AG09309 (cell line): ENCODE measurements around the gene GH2.
"Not testable (repeated sequence)": the region's sequence is repeated elsewhere in the genome, so short reads cannot be mapped to it uniquely, and the experiment has no call there.

Source experiments
- DNase-seq: peaks from one replicate; pipeline ENCODE4 v3.0.0-alpha.2; 2010; ENCODE audit warnings: low read depth
- H3K4me3 ChIP-seq: 2 replicates; pipeline ENCODE4 v1.5.1; 2011; ENCODE audit warnings: mild to moderate bottlenecking, low read depth, low read length, moderate library complexity; ENCODE audit not compliant: control insufficient read depth
- TF ChIP-seq, protein P1 (sequence below): IDR thresholded peaks from 2 replicates; pipeline ENCODE4 v1.5.1; 2011; ENCODE audit warnings: mild to moderate bottlenecking, low read depth, low read length, inconsistent platforms; ENCODE audit not compliant: insufficient read depth, control insufficient read depth; ENCODE audit errors: missing control alignments

The GH2 gene

DNA sequence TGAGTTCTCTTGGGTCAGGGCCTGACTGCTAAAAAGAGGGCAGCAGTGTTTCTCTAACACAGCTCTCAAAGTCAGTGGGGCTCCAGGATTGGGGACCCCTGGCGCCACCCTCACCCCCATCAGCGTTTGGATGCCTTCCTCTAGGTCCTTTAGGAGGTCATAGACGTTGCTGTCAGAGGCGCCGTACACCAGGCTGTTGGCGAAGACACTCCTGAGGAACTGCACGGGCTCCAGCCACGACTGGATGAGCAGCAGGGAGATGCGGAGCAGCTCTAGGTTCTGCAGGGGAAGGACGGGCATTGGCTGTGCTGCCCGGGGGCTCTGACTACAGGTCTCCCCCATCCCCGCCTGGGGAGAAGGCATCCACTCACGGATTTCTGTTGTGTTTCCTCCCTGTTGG lies 35.9 kb upstream of the GH2 start:
- H3K4me3 ChIP-seq = no peak overlapping the region
- DNase-seq = no peak
- TF ChIP-seq, protein P1, sequence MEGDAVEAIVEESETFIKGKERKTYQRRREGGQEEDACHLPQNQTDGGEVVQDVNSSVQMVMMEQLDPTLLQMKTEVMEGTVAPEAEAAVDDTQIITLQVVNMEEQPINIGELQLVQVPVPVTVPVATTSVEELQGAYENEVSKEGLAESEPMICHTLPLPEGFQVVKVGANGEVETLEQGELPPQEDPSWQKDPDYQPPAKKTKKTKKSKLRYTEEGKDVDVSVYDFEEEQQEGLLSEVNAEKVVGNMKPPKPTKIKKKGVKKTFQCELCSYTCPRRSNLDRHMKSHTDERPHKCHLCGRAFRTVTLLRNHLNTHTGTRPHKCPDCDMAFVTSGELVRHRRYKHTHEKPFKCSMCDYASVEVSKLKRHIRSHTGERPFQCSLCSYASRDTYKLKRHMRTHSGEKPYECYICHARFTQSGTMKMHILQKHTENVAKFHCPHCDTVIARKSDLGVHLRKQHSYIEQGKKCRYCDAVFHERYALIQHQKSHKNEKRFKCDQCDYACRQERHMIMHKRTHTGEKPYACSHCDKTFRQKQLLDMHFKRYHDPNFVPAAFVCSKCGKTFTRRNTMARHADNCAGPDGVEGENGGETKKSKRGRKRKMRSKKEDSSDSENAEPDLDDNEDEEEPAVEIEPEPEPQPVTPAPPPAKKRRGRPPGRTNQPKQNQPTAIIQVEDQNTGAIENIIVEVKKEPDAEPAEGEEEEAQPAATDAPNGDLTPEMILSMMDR = no peak

DNA sequence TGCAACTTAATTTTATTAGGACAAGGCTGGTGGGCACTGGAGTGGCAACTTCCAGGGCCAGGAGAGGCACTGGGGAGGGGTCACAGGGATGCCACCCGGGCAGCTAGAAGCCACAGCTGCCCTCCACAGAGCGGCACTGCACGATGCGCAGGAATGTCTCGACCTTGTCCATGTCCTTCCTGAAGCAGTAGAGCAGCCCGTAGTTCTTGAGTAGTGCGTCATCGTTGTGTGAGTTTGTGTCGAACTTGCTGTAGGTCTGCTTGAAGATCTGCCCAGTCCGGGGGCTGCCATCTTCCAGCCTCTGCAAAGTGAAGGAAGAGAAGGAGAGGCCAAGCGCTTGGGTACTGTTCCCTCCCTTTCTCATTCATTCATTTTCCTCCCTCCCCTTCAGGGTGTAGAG lies 35.5 kb upstream of the GH2 start:
- not testable (repeated sequence) for H3K4me3 ChIP-seq, DNase-seq

DNA sequence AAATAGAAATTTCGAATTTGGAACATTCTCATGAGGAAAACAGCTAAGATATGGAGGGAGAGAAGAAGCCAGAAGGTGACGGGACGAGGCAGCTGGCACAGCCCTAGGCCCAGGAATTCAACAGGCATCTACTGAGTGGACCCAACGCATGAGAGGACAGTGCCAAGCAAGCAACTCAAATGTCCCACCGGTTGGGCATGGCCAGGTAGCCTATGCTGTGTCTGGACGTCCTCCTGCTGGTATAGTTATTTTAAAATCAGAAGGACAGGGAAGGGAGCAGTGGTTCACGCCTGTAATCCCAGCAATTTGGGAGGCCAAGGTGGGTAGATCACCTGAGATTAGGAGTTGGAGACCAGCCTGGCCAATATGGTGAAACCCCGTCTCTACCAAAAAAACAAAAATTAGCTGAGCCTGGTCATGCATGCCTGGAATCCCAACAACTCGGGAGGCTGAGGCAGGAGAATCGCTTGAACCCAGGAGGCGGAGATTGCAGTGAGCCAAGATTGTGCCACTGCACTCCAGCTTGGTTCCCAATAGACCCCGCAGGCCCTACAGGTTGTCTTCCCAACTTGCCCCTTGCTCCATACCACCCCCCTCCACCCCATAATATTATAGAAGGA lies 34.9 kb upstream of the GH2 start:
- TF ChIP-seq, protein P1 = no peak
- DNase-seq = no peak
- H3K4me3 ChIP-seq = no peak overlapping the region

DNA sequence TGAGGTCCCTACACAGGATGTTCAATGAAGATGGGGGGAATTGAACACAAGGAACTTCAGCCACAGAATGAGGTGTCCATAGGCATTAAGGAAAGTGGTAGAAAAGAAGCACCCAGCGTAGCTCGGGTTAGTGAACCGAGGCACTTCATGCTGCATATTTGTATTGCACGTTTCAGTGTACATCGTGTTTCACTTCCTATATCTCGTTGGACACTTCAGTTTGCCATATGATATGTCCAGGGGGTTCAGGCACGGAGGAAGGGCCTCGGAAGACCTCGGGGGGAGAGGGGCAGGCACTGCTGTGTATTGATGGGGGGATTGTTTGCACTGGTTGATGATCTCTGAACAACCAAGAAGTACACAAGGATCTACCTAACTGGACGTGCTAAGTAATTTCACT lies 34.0 kb upstream of the GH2 start:
- DNase-seq, H3K4me3 ChIP-seq: not testable (repeated sequence)

DNA sequence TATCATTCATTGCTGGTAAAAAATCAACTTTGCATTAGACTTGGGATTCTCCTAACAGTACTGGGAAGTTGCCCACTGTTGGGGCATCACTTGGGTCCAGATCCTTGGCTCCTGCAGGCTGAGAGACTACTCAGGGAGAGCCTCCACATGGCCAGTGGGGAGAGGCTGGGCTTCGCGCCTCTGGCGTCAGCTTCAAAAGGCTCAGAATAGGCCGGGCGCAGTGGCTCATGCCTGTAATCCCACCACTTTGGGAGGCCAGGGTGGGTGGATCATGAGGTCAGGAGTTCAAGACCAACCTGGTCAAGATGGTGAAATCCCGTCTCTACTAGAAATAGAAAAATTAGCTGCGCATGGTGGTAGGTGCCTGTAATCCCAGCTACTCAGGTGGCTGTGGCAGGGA lies 32.7 kb upstream of the GH2 start:
- no peak overlapping the region for H3K4me3 ChIP-seq

DNA sequence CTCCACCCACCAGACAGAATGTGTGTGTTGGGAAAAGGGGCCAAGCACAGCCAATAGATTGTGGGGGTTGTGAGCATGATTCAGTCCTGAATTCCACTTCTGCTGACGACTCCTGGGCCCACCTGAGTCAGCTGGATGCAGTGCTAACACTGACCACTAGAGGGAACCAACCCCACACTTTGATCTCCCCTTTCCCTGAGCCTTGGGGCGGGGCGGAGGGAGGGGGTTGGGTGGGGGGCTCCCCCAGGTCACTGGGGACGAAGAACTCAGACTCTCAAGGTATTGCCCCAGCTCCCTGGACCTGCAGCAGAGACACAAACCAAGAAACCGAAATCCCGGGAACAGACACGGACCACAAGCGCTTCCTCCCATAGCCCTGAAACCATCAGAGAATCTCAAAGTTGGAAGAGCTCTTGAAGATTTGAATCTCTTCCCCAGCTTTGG lies 29.9 kb upstream of the GH2 start:
- DNase-seq = no peak
- TF ChIP-seq, protein P1 = peak; percentile 78

More for the DNA sequence above, 32.7 kb upstream of the GH2 start:
- no peak for DNase-seq
- TF ChIP-seq, protein P1 = no peak

DNA sequence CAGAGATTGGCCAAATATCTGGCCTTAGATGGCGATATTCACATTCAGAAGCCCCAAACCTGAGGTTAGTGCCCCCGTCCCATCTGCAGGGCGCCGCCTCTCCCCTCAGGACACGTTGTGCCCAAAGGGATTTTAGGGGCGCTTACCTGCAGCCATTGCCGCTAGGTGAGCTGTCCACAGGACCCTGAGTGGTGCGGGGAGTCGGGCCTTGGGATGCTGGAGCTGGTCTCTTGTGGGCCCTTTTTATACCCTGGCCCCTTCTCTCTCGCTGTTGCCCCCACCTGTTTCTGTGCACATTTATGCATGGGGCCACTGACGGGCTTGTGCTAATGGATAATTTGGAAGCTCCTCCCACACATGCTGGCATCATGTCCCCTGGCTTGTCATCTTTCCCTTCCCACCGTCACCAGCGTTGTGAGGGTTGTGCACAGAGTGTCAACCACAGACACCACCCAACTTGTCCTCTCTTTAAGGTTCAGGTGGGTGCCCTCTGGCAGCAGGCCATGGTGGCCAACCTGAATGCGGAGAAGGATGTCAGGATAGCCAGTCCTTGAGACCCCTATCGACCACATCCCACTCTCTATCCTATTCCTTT lies 29.4 kb upstream of the GH2 start, which contains the start of gene CSHL1:
CSHL1 (minus strand) TSS at position 218 of the 595 bp plus-strand sequence; CDS start at position 156, 62 bp downstream.
- TF ChIP-seq, protein P1 = no peak
- no peak within 1 kb of the TSS for H3K4me3 ChIP-seq
- no peak for DNase-seq

More for the DNA sequence above, 29.9 kb upstream of the GH2 start:
- no peak overlapping the region for H3K4me3 ChIP-seq

DNA sequence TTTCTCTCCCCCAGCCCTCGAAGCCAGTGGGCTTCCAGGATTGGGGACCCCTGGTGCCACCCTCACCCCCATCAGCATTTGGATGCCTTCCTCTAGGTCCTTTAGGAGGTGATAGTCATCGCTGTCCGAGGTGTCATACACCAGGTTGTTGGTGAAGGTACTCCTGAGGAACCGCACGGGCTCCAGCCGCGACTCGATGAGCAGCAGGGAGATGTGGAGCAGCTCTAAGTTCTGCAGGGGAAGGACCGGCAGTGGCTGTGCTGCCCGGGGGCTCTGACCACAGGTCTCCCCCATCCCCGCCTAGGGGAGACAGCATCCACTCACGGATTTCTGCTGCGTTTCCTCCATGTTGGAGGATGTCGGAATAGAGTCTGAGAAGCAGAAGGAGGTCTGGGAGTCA lies 28.4 kb upstream of the GH2 start:
- TF ChIP-seq, protein P1 = no peak
- H3K4me3 ChIP-seq = no peak overlapping the region
- DNase-seq = no peak

DNA sequence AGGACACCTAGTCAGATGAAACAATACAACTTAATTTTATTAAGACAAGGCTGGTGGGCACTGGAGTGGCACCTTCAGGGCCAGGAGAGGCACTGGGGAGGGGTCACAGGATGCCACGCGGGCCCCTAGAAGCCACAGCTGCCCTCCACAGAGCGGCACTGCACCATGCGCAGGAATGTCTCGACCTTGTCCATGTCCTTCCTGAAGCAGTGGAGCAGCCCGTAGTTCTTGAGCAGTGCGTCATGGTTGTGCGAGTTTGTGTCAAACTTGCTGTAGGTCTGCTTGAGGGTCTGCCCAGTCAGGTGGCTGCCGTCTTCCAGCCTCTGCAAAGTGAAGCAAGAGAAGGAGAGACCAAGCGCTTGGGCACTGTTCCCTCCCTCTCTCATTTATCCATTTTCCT lies 27.8 kb upstream of the GH2 start:
- DNase-seq = not testable (repeated sequence)

More for the DNA sequence above, 27.8 kb upstream of the GH2 start:
- H3K4me3 ChIP-seq = not testable (repeated sequence)
